GM21528 (cell line): ENCODE data around the gene CFAP20.

Experiments used
- ATAC-seq: cut with Tn5 transposase; IDR thresholded peaks from one replicate; pipeline ENCODE4 v1.9.1; 2021; ENCODE audit warnings: mild to moderate bottlenecking, moderate library complexity; ENCODE audit not compliant: unreplicated experiment, low FRiP score

Gene CFAP20

GRCh38 chr16:58129097-58129936, at the start of gene CFAP20:
TSS of gene CFAP20 (minus strand) at chr16:58129381. CDS start at chr16:58129115, 266 bp downstream.
- ATAC-seq = peak; percentile 86

DNA sequence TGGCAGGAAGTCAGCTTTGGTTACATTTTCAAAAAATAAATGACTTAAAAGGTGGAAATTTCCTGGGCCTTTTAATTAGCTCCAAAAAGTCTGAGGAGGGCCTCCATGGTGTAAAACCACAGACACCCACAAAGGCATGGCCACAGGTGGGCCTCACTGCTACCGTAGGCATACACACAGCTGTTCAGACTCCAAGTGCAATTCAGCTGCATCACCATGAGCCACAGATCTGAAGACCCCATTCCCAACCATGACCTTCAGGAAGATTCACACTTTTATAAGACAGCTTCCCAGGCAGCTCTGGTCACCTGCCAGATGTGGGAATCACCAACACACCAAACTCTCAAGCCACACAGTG, 48.2 kb upstream of the CFAP20 start:
- no peak for ATAC-seq

DNA sequence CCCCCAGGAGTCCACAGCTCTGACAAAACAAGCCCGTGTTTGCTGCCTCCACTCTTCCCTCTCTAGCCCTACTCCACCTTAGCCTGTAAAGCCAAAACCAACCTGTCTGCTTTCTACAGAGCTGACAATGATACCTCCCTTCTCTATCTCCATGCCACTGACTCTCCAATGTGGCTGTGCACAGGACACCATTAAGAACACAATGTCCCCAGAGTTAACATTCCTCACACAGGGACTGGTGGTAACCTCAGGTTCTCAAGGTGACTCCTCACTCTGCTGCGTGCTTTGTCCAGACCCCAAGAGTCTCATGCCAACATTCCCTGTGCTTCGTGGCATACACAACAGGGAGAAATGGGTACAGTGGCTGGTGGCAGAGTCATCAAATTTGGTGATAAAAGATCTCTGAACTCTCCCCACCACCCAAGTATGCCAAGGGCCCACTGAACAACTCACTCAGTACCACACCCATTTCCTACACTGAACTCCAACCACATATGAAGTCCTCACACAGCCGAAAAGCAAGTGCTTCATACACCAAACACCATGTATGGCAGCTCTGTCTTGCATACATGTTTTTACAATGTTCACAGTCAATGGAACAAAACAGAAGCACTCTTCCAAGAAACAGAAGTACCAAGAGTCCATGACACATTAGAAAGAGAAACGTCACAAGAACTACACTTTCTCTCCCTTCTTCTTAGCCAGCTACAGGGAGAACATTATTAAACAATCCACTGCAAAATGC, 47.6 kb upstream of the CFAP20 start:
- no peak for ATAC-seq

GRCh38 chr16:58170223-58170622, 41.0 kb upstream of the CFAP20 start:
- ATAC-seq = no peak

DNA sequence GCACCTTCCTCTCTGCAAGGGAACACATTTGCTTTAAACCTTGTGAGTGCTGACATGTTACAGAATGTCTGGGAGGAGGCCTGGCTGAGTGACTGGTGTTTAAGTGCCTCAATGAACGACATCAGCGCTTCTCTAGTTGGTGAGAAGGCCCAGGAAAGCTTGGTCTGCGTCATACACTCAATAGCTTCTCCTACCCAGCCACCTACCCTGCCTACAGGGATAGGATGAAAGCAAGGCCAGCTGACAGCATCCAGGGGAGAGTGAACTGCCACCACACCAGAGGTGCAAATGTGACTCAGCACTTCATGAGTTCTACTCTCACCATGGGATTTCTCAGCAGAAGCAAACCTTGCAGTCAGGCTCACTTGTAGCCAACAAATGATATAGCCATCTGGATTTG, 31.7 kb upstream of the CFAP20 start:
- ATAC-seq = no peak

DNA sequence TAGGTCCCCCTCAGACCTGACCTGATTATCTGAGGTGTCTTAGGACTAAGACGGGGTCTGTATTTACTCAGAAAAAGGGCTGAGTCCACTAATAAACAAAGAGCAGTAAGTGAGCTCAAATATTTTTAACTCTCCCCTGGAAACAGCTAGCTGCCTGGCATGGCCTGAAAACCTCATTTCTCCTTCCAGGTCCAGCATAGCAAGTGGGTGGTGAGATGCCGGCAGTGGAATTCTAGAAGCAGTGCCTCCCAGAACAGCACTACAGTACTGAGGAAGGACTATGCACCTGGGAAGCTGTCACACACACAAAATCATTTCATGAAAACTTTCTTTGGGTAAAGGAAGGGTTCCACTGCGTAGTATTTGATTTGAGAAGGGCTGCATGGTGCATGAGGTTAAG, 29.5 kb upstream of the CFAP20 start:
- ATAC-seq = no peak

GRCh38 chr16:58157951-58158540, 28.9 kb upstream of the CFAP20 start:
- ATAC-seq = no peak

DNA sequence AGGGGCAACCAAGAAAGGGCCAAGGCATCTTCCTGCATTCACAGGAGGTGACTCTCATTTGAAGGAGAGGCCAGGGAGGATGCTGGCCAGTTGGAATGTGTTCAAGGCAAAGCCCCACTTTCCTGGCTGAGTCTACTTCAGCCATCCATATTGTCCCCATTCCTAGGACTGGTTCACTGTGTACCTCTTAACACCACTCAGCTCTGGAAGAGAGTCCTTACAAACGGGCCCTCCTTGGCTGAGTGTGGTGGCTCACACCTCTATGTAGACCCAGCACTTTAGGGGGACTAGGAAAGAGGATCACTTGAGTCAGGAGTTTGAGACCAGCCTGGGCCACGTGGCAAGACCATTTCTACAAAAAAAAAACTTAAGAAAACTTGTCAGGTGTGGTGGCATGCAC, 28.1 kb upstream of the CFAP20 start:
- no peak for ATAC-seq

GRCh38 chr16:58155839-58156238, 26.7 kb upstream of the CFAP20 start:
- no peak for ATAC-seq

GRCh38 chr16:58154345-58154744, 25.2 kb upstream of the CFAP20 start:
- no peak for ATAC-seq

GRCh38 chr16:58152246-58152868, 23.2 kb upstream of the CFAP20 start:
- ATAC-seq = no peak

- no peak for ATAC-seq
Measured at GRCh38 chr16:58148526-58148925, 19.3 kb upstream of the CFAP20 start.

- ATAC-seq = no peak
Measured at GRCh38 chr16:58148099-58148498, 18.9 kb upstream of the CFAP20 start.

DNA sequence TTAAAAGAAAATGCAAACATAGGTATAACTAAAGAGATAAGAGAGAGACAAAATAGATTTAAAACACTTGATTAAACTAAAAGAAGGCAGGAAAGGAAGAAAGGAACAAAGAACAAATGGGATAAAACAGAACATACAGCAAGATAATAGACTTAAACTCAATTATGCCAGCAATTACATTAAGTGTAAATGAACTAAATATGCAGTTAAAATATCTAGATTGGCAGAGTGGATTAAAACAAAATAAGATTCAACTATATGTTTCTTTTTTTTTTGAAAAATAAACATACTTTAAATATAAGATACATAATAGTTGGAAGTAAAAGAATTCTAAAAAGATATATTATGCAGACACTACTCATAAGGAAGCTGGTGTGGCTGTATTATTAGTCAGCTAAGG, 9.7 kb upstream of the CFAP20 start:
- ATAC-seq = no peak

DNA sequence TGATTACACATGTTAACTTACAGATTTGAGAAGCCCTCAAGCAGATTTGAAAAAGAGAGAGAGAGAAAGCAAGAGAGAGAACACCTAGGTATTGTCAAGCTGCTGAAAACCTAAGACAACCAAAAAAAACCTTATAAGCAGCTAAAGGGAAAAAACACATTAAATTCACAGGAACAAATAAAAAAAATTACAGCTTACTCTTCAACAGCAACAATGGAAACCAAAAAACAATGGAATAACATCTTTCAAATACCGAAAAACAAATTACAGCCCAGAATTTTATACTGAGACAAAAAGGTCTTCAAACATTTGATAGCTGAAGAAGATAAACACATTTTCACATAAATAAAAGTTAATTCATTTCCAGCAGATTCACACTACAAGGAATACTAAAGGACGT, 8.4 kb upstream of the CFAP20 start:
- ATAC-seq = no peak

DNA sequence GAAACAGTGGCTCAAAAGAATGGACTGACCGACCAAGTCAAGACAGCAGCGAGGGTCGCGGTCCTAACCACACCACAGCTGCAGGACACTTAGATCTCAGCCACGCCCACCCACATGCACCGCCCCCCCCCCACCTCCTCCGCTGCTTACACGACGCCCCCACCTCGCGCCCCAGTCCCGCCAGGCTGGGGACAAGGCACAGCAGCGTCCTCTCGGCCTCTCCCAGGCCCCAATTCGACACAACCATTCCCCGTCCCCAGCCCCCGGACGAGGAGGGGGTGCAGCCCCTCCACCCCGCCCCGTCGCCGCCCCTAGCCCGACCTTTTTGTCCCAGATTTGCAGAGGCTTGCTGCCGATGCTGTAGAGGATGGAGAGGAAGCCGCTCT, 477 bp downstream of the CFAP20 start:
- peak; percentile 12 for ATAC-seq

DNA sequence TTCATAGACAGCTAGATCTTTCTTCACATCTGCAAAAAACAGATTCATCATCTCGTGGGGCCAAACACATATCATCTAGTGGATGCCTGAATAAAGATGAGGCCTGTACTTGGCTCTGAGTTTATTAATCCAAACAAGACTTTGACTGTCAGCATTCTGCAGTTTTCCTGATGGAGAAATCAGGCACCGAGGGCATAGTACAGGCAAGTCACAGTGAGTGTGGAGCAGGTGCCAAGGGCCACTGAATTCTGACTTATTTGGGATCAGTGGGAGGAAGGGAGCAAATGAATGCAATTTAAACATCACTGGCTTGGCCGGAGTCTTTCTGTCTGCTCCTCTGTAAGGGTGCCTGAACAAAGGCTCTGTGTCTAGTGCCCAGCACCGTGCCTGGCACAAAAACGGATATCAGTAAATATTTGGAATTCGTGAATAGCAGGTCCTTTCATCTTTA, 975 bp downstream of the CFAP20 start:
- ATAC-seq = no peak

- ATAC-seq = no peak
Measured at GRCh38 chr16:58127634-58128033, 1.5 kb downstream of the CFAP20 start.

DNA sequence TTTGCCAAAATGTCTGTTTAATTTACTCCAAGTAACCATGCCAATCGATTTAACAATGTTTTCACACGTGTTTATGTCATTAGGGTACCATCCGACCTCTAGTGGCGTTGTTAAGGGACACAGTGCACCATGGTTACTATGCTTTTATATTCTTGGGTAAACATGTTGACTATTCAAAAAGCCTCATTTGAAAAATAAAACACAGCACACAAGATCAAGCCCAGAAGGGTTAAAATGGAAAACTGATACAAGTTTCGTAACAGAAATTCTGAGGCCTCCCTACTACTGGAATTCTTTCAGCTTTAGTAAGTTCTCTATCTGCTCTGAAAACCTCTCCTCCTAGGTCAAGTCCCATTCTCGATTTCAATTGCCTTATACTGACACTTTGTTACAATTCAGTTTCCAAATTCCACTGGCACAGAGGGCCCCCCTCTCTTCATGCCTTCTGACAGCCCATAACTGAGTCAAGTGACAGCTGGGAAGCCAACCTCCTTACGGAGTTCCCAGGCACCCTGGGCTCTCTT, 2.1 kb downstream of the CFAP20 start:
- ATAC-seq = no peak

GRCh38 chr16:58126451-58126961, 2.7 kb downstream of the CFAP20 start:
- no peak for ATAC-seq
